ENCODE measurements around the gene SCYL1.

GRCh38 chr11:65498977-65499712, 25.7 kb upstream of the SCYL1 start, which contains the start of gene MALAT1:
- TF ChIP-seq CTCF (IDR thresholded peaks at IDR 0.05; ENCODE audit: low read length) (no peak), EZH2phosphoT487 (IDR thresholded peaks at IDR 0.05; ENCODE audit: low read length) (no peak)

All from MM.1S (cell line).